Gastrocnemius medialis (tissue), 4 donors: Measurements from ENCODE around the gene PCDH9.

ENCODE experiments used
- POLR2A ChIP-seq, 2 donors: fragments of 450-650 bp; IDR thresholded peaks; one replicate each; pipeline ENCODE4 v1.6.1; 2017; ENCODE audit warnings: antibody characterized with exemption in 2 of 2, mild to moderate bottlenecking in 2 of 2, moderate library complexity in 2 of 2
- TF ChIP-seq, protein P1 (sequence below), 5 experiments: fragments of 450-650 bp in 3 of 5; fragments of 200-600 bp in 2 of 5; sonication (generic) in 2 of 5; IDR thresholded peaks in 4 of 5; conservative IDR thresholded peaks in 1 of 5; 1 replicate in 4 of 5; 2 replicates in 1 of 5; pipeline ENCODE4 v1.5.1; 2016 to 2019; ENCODE audit warnings: antibody characterized with exemption in 5 of 5, mild to moderate bottlenecking in 3 of 5, moderate library complexity in 3 of 5

DNA sequence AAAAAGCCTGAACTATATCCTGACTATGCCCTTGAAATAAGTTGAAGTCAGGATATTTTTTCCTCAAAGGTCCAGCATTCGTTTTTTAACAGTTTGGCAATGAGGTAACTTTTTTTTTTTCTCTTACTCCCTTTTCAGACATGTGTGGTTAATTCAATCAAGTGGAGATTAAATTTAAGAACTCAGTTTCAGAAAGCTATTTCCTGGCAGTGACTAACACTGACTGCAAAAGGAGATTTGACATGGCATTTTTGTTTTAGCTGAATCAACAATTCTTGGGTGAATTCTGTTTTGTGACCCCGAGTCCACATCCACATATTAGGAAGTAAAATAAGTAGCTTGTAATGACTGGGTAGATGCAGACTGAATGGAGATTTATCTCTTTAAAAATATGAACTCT, 716.4 kb downstream of the PCDH9 start:
- TF ChIP-seq, protein P1, sequence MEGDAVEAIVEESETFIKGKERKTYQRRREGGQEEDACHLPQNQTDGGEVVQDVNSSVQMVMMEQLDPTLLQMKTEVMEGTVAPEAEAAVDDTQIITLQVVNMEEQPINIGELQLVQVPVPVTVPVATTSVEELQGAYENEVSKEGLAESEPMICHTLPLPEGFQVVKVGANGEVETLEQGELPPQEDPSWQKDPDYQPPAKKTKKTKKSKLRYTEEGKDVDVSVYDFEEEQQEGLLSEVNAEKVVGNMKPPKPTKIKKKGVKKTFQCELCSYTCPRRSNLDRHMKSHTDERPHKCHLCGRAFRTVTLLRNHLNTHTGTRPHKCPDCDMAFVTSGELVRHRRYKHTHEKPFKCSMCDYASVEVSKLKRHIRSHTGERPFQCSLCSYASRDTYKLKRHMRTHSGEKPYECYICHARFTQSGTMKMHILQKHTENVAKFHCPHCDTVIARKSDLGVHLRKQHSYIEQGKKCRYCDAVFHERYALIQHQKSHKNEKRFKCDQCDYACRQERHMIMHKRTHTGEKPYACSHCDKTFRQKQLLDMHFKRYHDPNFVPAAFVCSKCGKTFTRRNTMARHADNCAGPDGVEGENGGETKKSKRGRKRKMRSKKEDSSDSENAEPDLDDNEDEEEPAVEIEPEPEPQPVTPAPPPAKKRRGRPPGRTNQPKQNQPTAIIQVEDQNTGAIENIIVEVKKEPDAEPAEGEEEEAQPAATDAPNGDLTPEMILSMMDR (IDR thresholded peaks at IDR 0.05 in 4 of 5, conservative IDR thresholded peaks at IDR 0.05 in 1 of 5): no peak
- TF ChIP-seq POLR2A (IDR thresholded peaks at IDR 0.05): no peak
